GM12891 (cell line): ENCODE data around the gene PRRG3.
"Not testable (repeated sequence)": the region's sequence is repeated elsewhere in the genome, so short reads cannot be mapped to it uniquely, and the experiment has no call there.

Experiments used
- DNase-seq: peaks from one replicate; pipeline ENCODE4 v3.0.0; 2011; ENCODE audit warnings: low spot score; ENCODE audit not compliant: insufficient read length
- FAIRE-seq: peaks from 2 replicates; lab custom pipeline; 2011; peaks lifted over from hg19 to GRCh38; lab: Jason Lieb, UNC
- PAX5 ChIP-seq: IDR thresholded peaks from 2 replicates; pipeline ENCODE4 v1.6.1; 2011; ENCODE audit warnings: low read length, moderate library complexity, mild to moderate bottlenecking; ENCODE audit not compliant: insufficient read depth, severe bottlenecking
- POLR2A ChIP-seq: IDR thresholded peaks from 2 replicates; pipeline ENCODE4 v1.6.1; 2011; ENCODE audit warnings: low read depth, low read length, control low read depth
- POLR2AphosphoS5 ChIP-seq: IDR thresholded peaks from 2 replicates; pipeline ENCODE4 v1.6.1; 2011; ENCODE audit warnings: low read depth, low read length, control low read depth
- POU2F2 ChIP-seq: IDR thresholded peaks from 2 replicates; pipeline ENCODE4 v1.6.1; 2011; ENCODE audit warnings: low read depth, mild to moderate bottlenecking, control low read depth, low read length, moderate library complexity
- SPI1 ChIP-seq: IDR thresholded peaks from 2 replicates; pipeline ENCODE4 v1.6.1; 2011; ENCODE audit warnings: low read depth, low read length, control low read depth
- TAF1 ChIP-seq: IDR thresholded peaks from 2 replicates; pipeline ENCODE4 v1.6.1; 2011; ENCODE audit warnings: low read depth, low read length, control low read depth

PRRG3 gene

DNA sequence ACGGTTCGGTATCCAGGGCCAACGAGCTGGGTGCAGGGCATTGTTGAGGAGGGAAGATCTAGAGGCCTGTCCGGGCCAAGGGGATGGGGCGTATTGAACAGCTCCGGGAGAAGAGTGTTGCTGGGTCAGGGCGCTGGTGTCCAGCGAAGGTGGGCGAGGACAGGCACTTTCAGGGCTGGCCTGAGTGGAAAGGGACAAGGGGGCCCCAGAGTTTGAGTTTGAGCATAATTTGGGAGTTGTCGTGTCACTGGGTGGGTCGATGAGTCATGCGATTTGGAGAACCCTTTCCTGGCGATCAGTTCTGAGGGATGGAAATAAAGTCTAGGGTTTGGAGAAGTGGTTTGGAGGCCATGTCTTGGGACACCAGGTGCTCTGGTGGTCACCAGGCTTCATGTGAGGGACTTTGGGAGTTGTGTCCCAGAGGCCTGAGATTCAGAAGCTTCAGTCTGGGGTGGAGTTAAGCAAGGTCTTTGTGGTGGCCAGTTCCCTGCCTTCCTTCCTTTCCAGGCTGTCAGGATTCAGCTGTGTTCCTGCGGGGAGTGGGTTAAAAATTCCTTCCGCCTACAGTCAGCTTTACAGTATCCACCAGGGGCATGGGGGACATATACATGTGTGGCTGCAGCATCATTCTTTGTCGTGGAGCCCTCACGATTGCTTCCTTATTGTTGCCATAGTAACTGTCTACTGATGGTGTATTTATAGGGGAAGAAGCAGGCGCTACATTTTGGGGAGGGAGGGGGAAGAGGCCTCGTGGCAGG lies 504 bp downstream of the PRRG3 start:
- TF ChIP-seq PAX5 = no peak
- TF ChIP-seq POLR2A = no peak
- no peak for TF ChIP-seq SPI1
- no peak for TF ChIP-seq TAF1
- no peak for TF ChIP-seq POU2F2
- no peak for TF ChIP-seq POLR2AphosphoS5
- DNase-seq (no peak), FAIRE-seq (no peak)

DNA sequence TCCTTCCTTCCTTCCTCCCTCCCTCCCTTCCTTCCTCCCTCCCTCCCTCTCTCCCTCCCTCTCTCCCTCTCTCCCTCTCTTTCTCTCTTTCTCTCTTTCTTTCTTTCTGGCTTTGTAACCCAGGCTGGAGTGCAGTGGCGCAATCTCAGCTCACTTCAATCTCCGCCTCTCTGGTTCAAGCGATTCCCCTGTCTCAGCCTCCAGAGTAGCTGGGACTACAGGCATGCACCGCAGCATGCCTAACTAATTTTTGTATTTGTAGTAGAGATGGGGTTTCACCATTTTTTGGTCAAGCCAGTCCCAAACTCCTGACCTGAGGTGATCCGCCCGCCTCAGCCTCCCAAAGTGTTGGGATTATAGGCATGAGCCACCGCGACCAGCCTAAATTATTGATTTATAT lies 1.8 kb downstream of the PRRG3 start:
- FAIRE-seq, DNase-seq: not testable (repeated sequence)

DNA sequence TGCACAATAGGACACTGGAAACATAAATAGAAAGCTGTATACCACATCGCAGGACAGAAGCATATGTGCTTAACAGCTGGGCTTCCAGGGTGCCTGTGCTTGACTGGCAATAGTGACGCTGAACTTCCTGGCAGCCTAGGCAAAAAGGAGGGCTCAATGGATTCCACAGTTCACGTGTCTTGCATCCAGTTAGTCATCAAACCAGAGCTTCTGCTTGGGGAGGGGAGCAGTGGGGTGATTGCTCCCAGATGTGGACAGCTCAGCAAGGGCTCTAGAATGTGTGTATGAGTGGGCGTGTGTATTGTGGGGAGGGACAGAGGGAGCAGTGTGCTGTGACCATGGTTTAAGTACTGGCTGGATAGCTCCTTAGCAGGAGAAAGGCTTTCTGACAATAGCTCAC lies 2.3 kb downstream of the PRRG3 start:
- DNase-seq = no peak
- no peak for TF ChIP-seq POLR2AphosphoS5
- no peak for TF ChIP-seq SPI1
- no peak for TF ChIP-seq POLR2A
- no peak for TF ChIP-seq PAX5
- FAIRE-seq = no peak

DNA sequence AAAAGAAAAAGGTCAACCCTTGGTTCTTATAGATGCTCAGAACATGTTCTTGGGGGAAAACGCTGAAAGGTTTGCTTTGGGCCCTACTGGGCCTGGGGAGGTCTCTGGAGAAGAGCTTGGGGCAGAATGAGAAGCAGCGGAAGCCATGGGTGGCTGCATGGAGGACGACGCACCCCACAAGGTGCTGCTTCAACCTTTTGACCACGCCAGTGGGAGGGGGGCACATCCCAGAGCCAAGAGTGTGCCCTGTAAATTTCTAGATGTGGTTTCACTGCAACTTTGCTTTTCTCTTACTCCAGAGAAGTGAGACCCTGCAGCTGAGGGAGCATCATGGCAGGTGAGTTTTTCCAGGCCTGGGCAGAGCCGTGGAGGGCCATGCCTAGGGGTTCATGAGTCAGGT lies 3.2 kb downstream of the PRRG3 start:
- FAIRE-seq = no peak
- DNase-seq = no peak
- TF ChIP-seq POLR2AphosphoS5 (no peak), TAF1 (no peak), POLR2A (no peak), SPI1 (no peak), POU2F2 (no peak), PAX5 (no peak)

DNA sequence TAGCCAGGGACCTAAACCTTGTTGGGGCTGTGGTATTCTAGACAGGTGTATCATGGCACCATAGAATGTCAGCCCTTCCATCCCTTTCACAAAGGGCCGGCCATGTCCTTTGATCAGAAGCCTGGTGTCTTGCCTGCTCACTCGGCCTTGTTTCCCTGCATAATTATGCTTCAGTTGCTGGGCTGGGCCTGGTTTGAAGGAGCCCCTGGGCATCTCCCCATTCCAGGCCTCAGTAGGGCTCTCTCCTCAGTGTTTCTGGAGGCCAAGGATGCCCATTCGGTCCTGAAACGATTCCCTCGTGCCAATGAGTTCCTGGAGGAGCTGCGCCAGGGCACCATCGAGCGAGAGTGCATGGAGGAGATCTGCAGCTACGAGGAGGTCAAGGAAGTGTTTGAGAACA lies 4.5 kb downstream of the PRRG3 start:
- FAIRE-seq = no peak
- no peak for TF ChIP-seq POLR2AphosphoS5
- DNase-seq = no peak

DNA sequence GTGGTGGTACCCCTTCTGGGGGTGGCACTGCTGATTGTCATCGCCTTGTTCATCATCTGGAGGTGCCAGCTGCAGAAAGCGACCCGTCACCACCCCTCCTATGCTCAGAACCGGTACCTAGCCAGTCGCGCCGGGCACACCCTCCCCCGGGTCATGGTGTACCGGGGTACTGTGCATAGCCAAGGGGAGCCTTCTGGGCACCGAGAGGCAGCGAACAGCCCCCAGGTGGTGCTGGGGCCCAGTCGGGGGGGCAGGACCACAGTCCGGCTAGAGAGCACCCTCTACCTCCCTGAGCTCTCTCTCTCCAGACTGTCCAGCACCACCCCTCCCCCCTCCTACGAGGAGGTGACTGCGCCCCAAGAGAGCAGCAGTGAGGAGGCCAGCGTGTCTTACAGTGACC lies 5.3 kb downstream of the PRRG3 start:
- FAIRE-seq (no peak), DNase-seq (no peak)
- no peak for TF ChIP-seq SPI1
- TF ChIP-seq POLR2AphosphoS5 = no peak
- TF ChIP-seq POLR2A = no peak
- TF ChIP-seq TAF1 = no peak
- no peak for TF ChIP-seq POU2F2
- TF ChIP-seq PAX5 = no peak

GRCh38 chrX:151701071-151701470 lies 5.8 kb downstream of the PRRG3 start:
- no peak for TF ChIP-seq POLR2A
- TF ChIP-seq POLR2AphosphoS5 = no peak
- TF ChIP-seq PAX5 = no peak
- no peak for TF ChIP-seq TAF1
- TF ChIP-seq POU2F2 = no peak
- no peak for TF ChIP-seq SPI1
- DNase-seq (no peak), FAIRE-seq (no peak)

- TF ChIP-seq POLR2AphosphoS5 (no peak), PAX5 (no peak), POU2F2 (no peak), TAF1 (no peak), SPI1 (no peak), POLR2A (no peak)
- no peak for DNase-seq
- no peak for FAIRE-seq
Observed at GRCh38 chrX:151701531-151701930, 6.3 kb downstream of the PRRG3 start.

GRCh38 chrX:151702026-151702714 lies 6.9 kb downstream of the PRRG3 start:
- FAIRE-seq = no peak
- TF ChIP-seq SPI1 (no peak), PAX5 (no peak), POLR2A (no peak)

DNA sequence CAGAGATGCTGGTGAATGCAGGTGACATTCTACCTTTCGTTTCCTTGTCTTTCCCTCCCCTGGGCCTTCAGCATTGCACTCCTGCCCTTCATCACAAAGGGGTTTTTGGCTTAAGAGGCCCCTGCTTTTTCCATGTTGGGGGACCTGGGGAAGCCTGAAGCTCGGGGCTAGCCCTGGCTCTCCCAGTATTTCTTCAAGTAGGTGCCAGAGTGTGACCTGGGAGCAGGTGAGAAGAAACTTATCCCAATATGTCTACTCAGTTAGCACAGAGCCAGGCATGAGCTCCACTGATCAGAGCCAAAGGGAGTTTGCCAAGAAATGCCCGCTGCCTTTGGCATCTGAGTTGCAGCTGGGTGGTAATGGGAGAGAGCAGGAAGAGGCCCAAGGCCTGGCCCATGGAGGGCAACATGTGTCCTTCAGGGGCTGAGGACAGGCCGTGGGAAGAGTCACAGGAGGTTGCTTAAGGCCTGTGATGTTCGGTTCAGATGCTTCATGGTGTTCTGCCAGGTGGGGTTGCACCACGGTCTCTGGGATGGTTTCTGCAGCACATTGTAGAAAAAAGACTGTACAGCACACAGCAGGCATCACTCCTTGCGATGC lies 7.6 kb downstream of the PRRG3 start:
- DNase-seq (no peak), FAIRE-seq (no peak)
- TF ChIP-seq SPI1 (no peak), POLR2A (no peak), POU2F2 (no peak), PAX5 (no peak), POLR2AphosphoS5 (no peak), TAF1 (no peak)

More at GRCh38 chrX:151702026-151702714, 6.9 kb downstream of the PRRG3 start:
- DNase-seq = no peak
